Trophoblast cell (in vitro differentiated cells and primary cell): ENCODE data around the gene POU6F2.
A peak's percentile ranks its signal among the peaks of the same experiment; 100 is the strongest.

ENCODE experiments used
- DNase-seq, 2 donors: peaks; one replicate each; pipeline ENCODE4 v3.0.0-alpha.2; 2016
- H2AFZ ChIP-seq: 2 replicates; pipeline ENCODE4 v1.6.1; 2013; ENCODE audit warnings: low read length, moderate library complexity, mild to moderate bottlenecking; ENCODE audit not compliant: insufficient read depth, poor library complexity
- H2AK5ac ChIP-seq: 2 replicates; pipeline ENCODE4 v1.6.1; 2013; ENCODE audit warnings: mild to moderate bottlenecking, low read length
- H2BK120ac ChIP-seq: 2 replicates; pipeline ENCODE4 v1.6.1; 2013; ENCODE audit warnings: low read length, mild to moderate bottlenecking, moderate library complexity; ENCODE audit not compliant: insufficient read depth, poor library complexity
- H2BK12ac ChIP-seq: 2 replicates; pipeline ENCODE4 v1.6.1; 2013; ENCODE audit warnings: mild to moderate bottlenecking, low read length, moderate library complexity
- H2BK5ac ChIP-seq: 2 replicates; pipeline ENCODE4 v1.6.1; 2013; ENCODE audit warnings: low read length, low read depth, moderate library complexity, mild to moderate bottlenecking; ENCODE audit not compliant: poor library complexity
- H3K14ac ChIP-seq: 2 replicates; pipeline ENCODE4 v1.6.1; 2013; ENCODE audit warnings: mild to moderate bottlenecking, low read length
- H3K18ac ChIP-seq: 2 replicates; pipeline ENCODE4 v1.6.1; 2013; ENCODE audit warnings: mild to moderate bottlenecking, low read length
- H3K23ac ChIP-seq: 2 replicates; pipeline ENCODE4 v1.6.1; 2013; ENCODE audit warnings: low read length
- H3K27ac ChIP-seq: 2 replicates; pipeline ENCODE4 v1.5.1; 2013; ENCODE audit warnings: low read depth, mild to moderate bottlenecking, inconsistent platforms, low read length, moderate library complexity
- H3K27me3 ChIP-seq: 2 replicates; pipeline ENCODE4 v1.6.1; 2013; ENCODE audit warnings: inconsistent platforms, mild to moderate bottlenecking, low read length, moderate library complexity; ENCODE audit not compliant: insufficient read depth
- H3K36me3 ChIP-seq, 2 experiments: 1 replicate in 1 of 2; 2 replicates in 1 of 2; pipeline ENCODE4 v1.6.1; 2013; ENCODE audit warnings: low read length in 2 of 2, mild to moderate bottlenecking in 2 of 2, moderate library complexity in 1 of 2; ENCODE audit not compliant: insufficient read depth in 2 of 2, control insufficient read depth in 1 of 2
- H3K4ac ChIP-seq: 2 replicates; pipeline ENCODE4 v1.6.1; 2013; ENCODE audit warnings: low read depth, mild to moderate bottlenecking, low read length, moderate library complexity
- H3K4me1 ChIP-seq, 2 experiments: 1 replicate in 1 of 2; 2 replicates in 1 of 2; pipeline ENCODE4 v1.6.1; 2013; ENCODE audit warnings: low read length in 2 of 2, mild to moderate bottlenecking in 2 of 2, moderate library complexity in 1 of 2; ENCODE audit not compliant: insufficient read depth in 2 of 2, control insufficient read depth in 1 of 2
- H3K4me2 ChIP-seq: 2 replicates; pipeline ENCODE4 v1.6.1; 2013; ENCODE audit warnings: inconsistent platforms, mild to moderate bottlenecking, low read length, moderate library complexity
- H3K4me3 ChIP-seq: 2 replicates; pipeline ENCODE4 v1.5.1; 2013; ENCODE audit warnings: mild to moderate bottlenecking, low read depth, low read length, inconsistent platforms
- H3K79me1 ChIP-seq: one replicate; pipeline ENCODE4 v1.6.1; 2013; ENCODE audit warnings: low read length
- H3K79me2 ChIP-seq: 2 replicates; pipeline ENCODE4 v1.6.1; 2013; ENCODE audit warnings: low read length, mild to moderate bottlenecking; ENCODE audit not compliant: control insufficient read depth, insufficient read depth, poor library complexity
- H3K9ac ChIP-seq: 2 replicates; pipeline ENCODE4 v1.6.1; 2013; ENCODE audit warnings: mild to moderate bottlenecking, low read length
- H3K9me3 ChIP-seq: 2 replicates; pipeline ENCODE4 v1.6.1; 2013; ENCODE audit warnings: low read depth, mild to moderate bottlenecking, control low read depth, inconsistent platforms, low read length; ENCODE audit not compliant: insufficient read depth
- H4K12ac ChIP-seq: 2 replicates; pipeline ENCODE4 v1.6.1; 2013; ENCODE audit warnings: low read depth, mild to moderate bottlenecking, low read length, moderate library complexity
- H4K8ac ChIP-seq: 2 replicates; pipeline ENCODE4 v1.6.1; 2013; ENCODE audit warnings: low read depth, mild to moderate bottlenecking, low read length, moderate library complexity
- H4K91ac ChIP-seq: one replicate; pipeline ENCODE4 v1.6.1; 2013; ENCODE audit warnings: low read depth, mild to moderate bottlenecking, low read length, moderate library complexity
- WGBS: extraction: QIAGEN DNeasy Blood & Tissue Kit; methylation state at CpG from one replicate; pipeline ENCODE4 v1.1.7; 2013; ENCODE audit warnings: missing lambda C conversion rate; ENCODE audit not compliant: insufficient read length, insufficient coverage; ENCODE audit errors: extremely low coverage; 5-methylcytosine and 5-hydroxymethylcytosine counted together

POU6F2 gene

GRCh38 chr7:39421661-39422060 lies 444.0 kb downstream of the POU6F2 start:
- no peak overlapping the region for H3K9ac ChIP-seq

GRCh38 chr7:39428221-39428620 lies 450.5 kb downstream of the POU6F2 start:
- no peak overlapping the region for H3K23ac ChIP-seq
- H4K12ac ChIP-seq, result no peak overlapping the region
- H2BK5ac ChIP-seq, result no peak overlapping the region
- H3K27ac ChIP-seq, result no peak overlapping the region
- H4K91ac ChIP-seq, result no peak overlapping the region
- no peak overlapping the region for H4K8ac ChIP-seq
- no peaks in the 10 kb centered on the region for H3K79me1 ChIP-seq
- H2BK120ac ChIP-seq, result no peak overlapping the region
- no peak overlapping the region for H3K4me2 ChIP-seq
- no peak overlapping the region for H2BK12ac ChIP-seq
- H2AK5ac ChIP-seq, result no peak overlapping the region
- peaks cover 3 to 8% of the 10 kb centered on the region in 2 experiments for H3K4me1 ChIP-seq
- no peak overlapping the region for H3K4ac ChIP-seq
- peak; percentile 48 to 77 for DNase-seq
- no peak overlapping the region for H3K9ac ChIP-seq
- H3K4me3 ChIP-seq, result no peak overlapping the region
- no peak overlapping the region for H2AFZ ChIP-seq
- H3K27me3 ChIP-seq, result no peaks in the 10 kb centered on the region
- no CpG with 5 or more reads among the region's 1 CpG for WGBS
- H3K79me2 ChIP-seq, result no peaks in the 10 kb centered on the region
- no peak overlapping the region for H3K18ac ChIP-seq
- H3K36me3 ChIP-seq, result no peaks in the 10 kb centered on the region
- no peaks in the 10 kb centered on the region for H3K9me3 ChIP-seq
- H3K14ac ChIP-seq, result no peak overlapping the region

More at GRCh38 chr7:39421661-39422060, 444.0 kb downstream of the POU6F2 start:
- Histone ChIP-seq H3K36me3 (no peaks in the 10 kb centered on the region), H2AK5ac (no peak overlapping the region), H2BK5ac (no peak overlapping the region), H2BK120ac (no peak overlapping the region), H3K23ac (no peak overlapping the region), H3K79me2 (no peaks in the 10 kb centered on the region), H3K4me1 (no peaks in the 10 kb centered on the region), H3K18ac (no peak overlapping the region), H3K27ac (no peak overlapping the region), H3K4me2 (no peak overlapping the region), H3K14ac (no peak overlapping the region), H4K91ac (no peak overlapping the region), H4K12ac (no peak overlapping the region), H3K79me1 (no peaks in the 10 kb centered on the region), H3K27me3 (no peaks in the 10 kb centered on the region), H3K4ac (no peak overlapping the region), H3K4me3 (no peak overlapping the region), H2BK12ac (no peak overlapping the region), H3K9me3 (no peaks in the 10 kb centered on the region), H2AFZ (no peak overlapping the region), H4K8ac (no peak overlapping the region)
- no CpG with 5 or more reads among the region's 2 CpGs for WGBS
- DNase-seq, result no peak

GRCh38 chr7:39429421-39429820 lies 451.7 kb downstream of the POU6F2 start:
- Histone ChIP-seq H3K27me3 (no peaks in the 10 kb centered on the region), H2AK5ac (no peak overlapping the region), H3K79me1 (no peaks in the 10 kb centered on the region), H3K9ac (no peak overlapping the region), H3K18ac (no peak overlapping the region), H3K23ac (no peak overlapping the region), H3K14ac (no peak overlapping the region), H4K91ac (no peak overlapping the region), H3K4me3 (no peak overlapping the region), H3K36me3 (no peaks in the 10 kb centered on the region), H2BK12ac (no peak overlapping the region), H3K4me2 (no peak overlapping the region), H2AFZ (no peak overlapping the region), H3K27ac (no peak overlapping the region), H3K4ac (no peak overlapping the region), H4K8ac (no peak overlapping the region), H4K12ac (no peak overlapping the region), H3K4me1 (peaks cover 3 to 8% of the 10 kb centered on the region in 2 experiments), H2BK120ac (no peak overlapping the region), H3K9me3 (no peaks in the 10 kb centered on the region), H2BK5ac (no peak overlapping the region), H3K79me2 (no peaks in the 10 kb centered on the region)
- no CpG with 5 or more reads among the region's 2 CpGs for WGBS
- DNase-seq, result no peak

GRCh38 chr7:39430441-39430840 lies 452.7 kb downstream of the POU6F2 start:
- no peak overlapping the region for H3K14ac ChIP-seq
- H2BK5ac ChIP-seq, result no peak overlapping the region
- no peak overlapping the region for H3K4me2 ChIP-seq
- H3K79me1 ChIP-seq, result no peaks in the 10 kb centered on the region
- H2BK12ac ChIP-seq, result no peak overlapping the region
- H3K79me2 ChIP-seq, result no peaks in the 10 kb centered on the region
- H4K12ac ChIP-seq, result no peak overlapping the region
- DNase-seq, result no peak
- H4K8ac ChIP-seq, result no peak overlapping the region
- H3K27ac ChIP-seq, result no peak overlapping the region
- peaks cover 3 to 8% of the 10 kb centered on the region in 2 experiments for H3K4me1 ChIP-seq
- WGBS, result no CpG with 5 or more reads among the region's 6 CpGs
- H2AK5ac ChIP-seq, result no peak overlapping the region
- H3K4me3 ChIP-seq, result no peak overlapping the region
- H3K23ac ChIP-seq, result no peak overlapping the region
- H3K36me3 ChIP-seq, result no peaks in the 10 kb centered on the region
- H3K9me3 ChIP-seq, result no peaks in the 10 kb centered on the region
- H2BK120ac ChIP-seq, result no peak overlapping the region
- no peak overlapping the region for H2AFZ ChIP-seq
- no peak overlapping the region for H3K9ac ChIP-seq
- no peaks in the 10 kb centered on the region for H3K27me3 ChIP-seq
- H3K4ac ChIP-seq, result no peak overlapping the region
- H3K18ac ChIP-seq, result no peak overlapping the region
- H4K91ac ChIP-seq, result no peak overlapping the region
